Measurements from ENCODE around the gene AP5S1. TPM values are rescaled to one million over a fixed set of nuclear protein-coding genes. Genes with fewer than 3 reads are reported as not detected.

The AP5S1 gene
- polyA plus RNA-seq, 1 of the 3 experiments (the other 2 are of a cell fraction), result 10.3 TPM

GRCh38 chr20:3811467-3812258 is 8.7 kb upstream of the AP5S1 start:
- Histone ChIP-seq H3K4me2 (peak overlapping the region; percentile 81), H3K27ac (ENCODE audit: low read depth in 2 of 2, low read length in 1 of 2) (peak overlapping the region; percentile 97 to 98), H3K4me1 (ENCODE audit: control insufficient read depth in 1 of 2, insufficient read depth in 2 of 2, low read depth in 1 of 2, low read length in 1 of 2) (peaks cover 26 to 37% of the 10 kb centered on the region in 2 experiments), H3F3A (replicated peaks; ENCODE audit: insufficient read depth) (peaks cover 40% of the 10 kb centered on the region), H3K9me2 (no peaks in the 10 kb centered on the region), H3K4me3 (ENCODE audit: low read depth in 2 of 2, low read length in 1 of 2) (peak overlapping the region; percentile 41 to 56), H2AFZ (ENCODE audit: low read depth) (no peak overlapping the region; the same call in 1 of the 2 replicates), H3K36me3 (replicated peaks in 1 of 2; ENCODE audit: control insufficient read depth in 1 of 2, insufficient read depth in 2 of 2, low read length in 1 of 2) (no peaks in the 10 kb centered on the region), H3K27me3 (ENCODE audit: insufficient read depth) (no peaks in the 10 kb centered on the region), H3K9ac (peak overlapping the region; percentile 84), H3K79me2 (ENCODE audit: insufficient read depth) (peaks cover 20% of the 10 kb centered on the region), H3K9me3 (no peaks in the 10 kb centered on the region), H4K20me1 (ENCODE audit: insufficient read depth) (no peaks in the 10 kb centered on the region)
- ChIA-PET CTCF (interaction anchor here (0.8 to 6.6 kb wide), 5 partner anchors 9 to 273 kb away, joined by 3 to 61 read pairs (median 5); partner anchors contain the start of genes ADISSP, AP5S1 and CENPB), POLR2A (interaction anchor here (0.7 to 1.2 kb wide), 6 partner anchors 9 to 44 kb away, joined by 3 to 4 read pairs (median 3); partner anchors contain the start of genes ADISSP, AP5S1, CDC25B and CENPB)
- peak; percentile 93 for DNase-seq
- WGBS (ENCODE audit: low lambda C conversion rate), result 7% methylated on average over 13 of the region's 20 CpGs
- no peak for TF ChIP-seq YY1 (IDR thresholded peaks at IDR 0.05; ENCODE audit: low read depth)
- peak; percentile 77 for TF ChIP-seq PBX3 (IDR thresholded peaks at IDR 0.05)
- TF ChIP-seq EP300 (IDR thresholded peaks at IDR 0.05; ENCODE audit: borderline replicate concordance in 1 of 2, low read depth in 1 of 2, low read length in 1 of 2), result peak; percentile 92 to 98
- peak; percentile 96 for TF ChIP-seq FOSL2 (IDR thresholded peaks at IDR 0.05; ENCODE audit: borderline replicate concordance, low read depth)
- TF ChIP-seq IRF3 (IDR thresholded peaks at IDR 0.05; ENCODE audit: low read depth, low read length), result no peak
- peak; percentile 89 for TF ChIP-seq TEAD4 (IDR thresholded peaks at IDR 0.05; ENCODE audit: borderline replicate concordance, insufficient read depth)
- peak; percentile 98 for TF ChIP-seq FOXM1 (IDR thresholded peaks at IDR 0.05; ENCODE audit: low read depth)
- peak; percentile 46; the same call in 1 of the 2 replicates for TF ChIP-seq MEF2A (IDR thresholded peaks at IDR 0.05; ENCODE audit: borderline replicate concordance, low read depth)
- TF ChIP-seq CTCF (IDR thresholded peaks at IDR 0.05), result no peak
- TF ChIP-seq MXI1 (IDR thresholded peaks at IDR 0.05; ENCODE audit: low read depth, low read length), result peak; percentile 73
- TF ChIP-seq FOXJ3 (CRISPR knock-in tag; IDR thresholded peaks at IDR 0.05), result peak; percentile 87
- peak; percentile 94 for TF ChIP-seq CHD2 (IDR thresholded peaks at IDR 0.05; ENCODE audit: low read length, partially characterized antibody)
- peak; percentile 64 for TF ChIP-seq RCOR1 (IDR thresholded peaks at IDR 0.05; ENCODE audit: low read length)
- TF ChIP-seq USF1 (IDR thresholded peaks at IDR 0.05; ENCODE audit: borderline replicate concordance, low read depth), result peak; percentile 76
- TF ChIP-seq ZBTB33 (IDR thresholded peaks at IDR 0.05; ENCODE audit: borderline replicate concordance, low read depth), result peak; percentile 88; the same call in 1 of the 2 replicates
- no peak for TF ChIP-seq GATA2 (CRISPR knock-in tag; IDR thresholded peaks at IDR 0.05)
- peak; percentile 45; the same call in 1 of the 2 replicates for TF ChIP-seq TAF1 (IDR thresholded peaks at IDR 0.05; ENCODE audit: borderline replicate concordance, low read depth, low read length)
- no peak for TF ChIP-seq NRF1 (IDR thresholded peaks at IDR 0.05; ENCODE audit: low read depth, low read length)
- no peak for TF ChIP-seq RFX5 (IDR thresholded peaks at IDR 0.05; ENCODE audit: low read length)
- peak; percentile 91 for TF ChIP-seq TCF12 (IDR thresholded peaks at IDR 0.05)
- peak; percentile 100 for TF ChIP-seq NFIC (IDR thresholded peaks at IDR 0.05; ENCODE audit: borderline replicate concordance)
- peak; percentile 98 for TF ChIP-seq JUND (IDR thresholded peaks at IDR 0.05)
- no peak for TF ChIP-seq RAD21 (IDR thresholded peaks at IDR 0.05; ENCODE audit: low read length)
- TF ChIP-seq ELF1 (IDR thresholded peaks at IDR 0.05), result peak; percentile 47; the same call in 1 of the 2 replicates
- no peak for TF ChIP-seq EZH2phosphoT487 (IDR thresholded peaks at IDR 0.05; ENCODE audit: borderline replicate concordance, low read depth)

Data from SK-N-SH (cell line).